Mucosa of descending colon (tissue), 3 donors: ENCODE measurements around the gene CMSS1. TPM values are rescaled to one million over a fixed set of nuclear protein-coding genes. Genes with fewer than 3 reads are reported as not detected.

Experiments
- ATAC-seq: fragments of 200-7000 bp; cut with Tn5 transposase; one replicate; pipeline ENCODE4 v1.9.1; 2020; ENCODE audit warnings: mild to moderate bottlenecking, moderate library complexity
- DNase-seq, 3 donors: peaks; one replicate each; pipeline ENCODE4 v3.0.0-alpha.2; 2020
- H3K36me3 ChIP-seq: fragments of 200-600 bp; one replicate; pipeline ENCODE4 v1.8.0; 2021; ENCODE audit warnings: low read depth, mild to moderate bottlenecking
- H3K4me1 ChIP-seq: fragments of 200-600 bp; one replicate; pipeline ENCODE4 v1.8.0; 2021; ENCODE audit warnings: low read depth, mild to moderate bottlenecking
- H3K4me3 ChIP-seq: fragments of 200-600 bp; one replicate; pipeline ENCODE4 v1.8.0; 2021; ENCODE audit warnings: mild to moderate bottlenecking
- H3K9me3 ChIP-seq: fragments of 200-600 bp; one replicate; pipeline ENCODE4 v1.8.0; 2021; ENCODE audit warnings: mild to moderate bottlenecking
- CTCF ChIP-seq: fragments of 200-600 bp; IDR thresholded peaks from one replicate; pipeline ENCODE4 v1.8.0; 2022; ENCODE audit warnings: antibody characterized with exemption, mild to moderate bottlenecking
- intact Hi-C, 2 donors: fragments of 100-400 bp; cut with DNase I in 1 of 2; cut with micrococcal nuclease in 1 of 2; formaldehyde crosslinking; loops; one replicate each; pipeline versions ENCODE4 v1.11.0 to v1.11.1; 2022; cut with DNase I, micrococcal nuclease
- total RNA-seq, 3 donors: library from RNA; stranded (reverse); fragmentation: NEBNext Ultra II Directional in 2 of 3; extraction: Animal tissue kit (Norgen Biotek cat#: 25700) in 2 of 3; gene quantifications; one replicate each; pipeline versions ENCODE4 v1.2.1 to v1.2.4, GENCODE V29; 2021 to 2023
- donor health status: DM: no; HTN: no; CAD: no; lungs with moderate emphysema.
- donor health status: DM: no; HTN: no; CAD: no.
- donor health status: DM: no; HTN: yes; CAD: no.

The CMSS1 gene
- total RNA-seq, 3 donors from 2014 or later, result 9.6 to 24.2 (median 13.8) TPM

GRCh38 chr3:100040451-100041225, 223.0 kb downstream of the CMSS1 start:
- Histone ChIP-seq H3K36me3 (no peaks in the 10 kb centered on the region), H3K4me1 (peaks cover 27% of the 10 kb centered on the region), H3K9me3 (no peaks in the 10 kb centered on the region), H3K4me3 (no peak overlapping the region)
- intact Hi-C loops, result no loop called here
- no peak for DNase-seq
- peak; percentile 29 for ATAC-seq
- no peak for TF ChIP-seq CTCF

- TF ChIP-seq CTCF, result no peak
- H3K4me3 ChIP-seq, result no peak overlapping the region
- intact Hi-C loops, result no loop called here
- DNase-seq (no peak), ATAC-seq (peak; percentile 2)
- no peaks in the 10 kb centered on the region for H3K36me3 ChIP-seq
- peaks cover 27% of the 10 kb centered on the region for H3K4me1 ChIP-seq
- no peaks in the 10 kb centered on the region for H3K9me3 ChIP-seq
These were observed 223.7 kb downstream of the CMSS1 start for GRCh38 chr3:100041328-100041749.

- Histone ChIP-seq H3K9me3 (no peaks in the 10 kb centered on the region), H3K4me3 (no peak overlapping the region), H3K36me3 (no peaks in the 10 kb centered on the region), H3K4me1 (peaks cover 30% of the 10 kb centered on the region)
- TF ChIP-seq CTCF, result no peak
- DNase-seq (peak in 1 of 3 donors; percentile 34), ATAC-seq (peak; percentile 79)
- intact Hi-C loops, result no loop called here
These were observed 224.7 kb downstream of the CMSS1 start for GRCh38 chr3:100042166-100042981.

- Histone ChIP-seq H3K4me3 (no peak overlapping the region), H3K9me3 (no peaks in the 10 kb centered on the region), H3K36me3 (no peaks in the 10 kb centered on the region), H3K4me1 (peaks cover 38% of the 10 kb centered on the region)
- intact Hi-C loops, result no loop called here
- TF ChIP-seq CTCF, result no peak
- DNase-seq, result no peak
- no peak for ATAC-seq
These were observed 225.6 kb downstream of the CMSS1 start for GRCh38 chr3:100043271-100043670.

GRCh38 chr3:100044369-100044768, 226.7 kb downstream of the CMSS1 start:
- TF ChIP-seq CTCF, result no peak
- intact Hi-C loops, result no loop called here
- peaks cover 40% of the 10 kb centered on the region for H3K4me1 ChIP-seq
- no peak for ATAC-seq
- H3K9me3 ChIP-seq, result no peaks in the 10 kb centered on the region
- no peak overlapping the region for H3K4me3 ChIP-seq
- no peak for DNase-seq
- H3K36me3 ChIP-seq, result no peaks in the 10 kb centered on the region
